ENCODE data around the gene KDF1.

KDF1 gene

GRCh38 chr1:26913754-26914619 lies 46.3 kb downstream of the KDF1 start, which contains the start of gene NR0B2:
TSS of gene NR0B2 (minus strand) at chr1:26913975. CDS start at chr1:26913940, 35 bp downstream.
- no peak for DNase-seq

- no peak for DNase-seq
These were observed 46.9 kb downstream of the KDF1 start for GRCh38 chr1:26913389-26913753.

- no peak for DNase-seq
These were observed 48.1 kb downstream of the KDF1 start for GRCh38 chr1:26912147-26912490.

GRCh38 chr1:26911399-26912146 lies 48.7 kb downstream of the KDF1 start:
- no peak for DNase-seq

- DNase-seq: no peak
These were observed 49.7 kb downstream of the KDF1 start for GRCh38 chr1:26910343-26911160.

GRCh38 chr1:26909951-26910342 lies 50.3 kb downstream of the KDF1 start:
- DNase-seq: no peak

- no peak for DNase-seq
These were observed 53.0 kb downstream of the KDF1 start for GRCh38 chr1:26907071-26907917.

GRCh38 chr1:26900815-26901511 lies 59.3 kb downstream of the KDF1 start:
- peak; percentile 77 for DNase-seq

GRCh38 chr1:26900001-26900814 lies 60.1 kb downstream of the KDF1 start, which contains the start of gene GPATCH3:
TSS of gene GPATCH3 (minus strand) at chr1:26900467. CDS start at chr1:26900442, 25 bp downstream.
- DNase-seq: peak; percentile 78

All from KG1 (cell line).